ENCODE measurements around the gene LIPC.

The LIPC gene

DNA sequence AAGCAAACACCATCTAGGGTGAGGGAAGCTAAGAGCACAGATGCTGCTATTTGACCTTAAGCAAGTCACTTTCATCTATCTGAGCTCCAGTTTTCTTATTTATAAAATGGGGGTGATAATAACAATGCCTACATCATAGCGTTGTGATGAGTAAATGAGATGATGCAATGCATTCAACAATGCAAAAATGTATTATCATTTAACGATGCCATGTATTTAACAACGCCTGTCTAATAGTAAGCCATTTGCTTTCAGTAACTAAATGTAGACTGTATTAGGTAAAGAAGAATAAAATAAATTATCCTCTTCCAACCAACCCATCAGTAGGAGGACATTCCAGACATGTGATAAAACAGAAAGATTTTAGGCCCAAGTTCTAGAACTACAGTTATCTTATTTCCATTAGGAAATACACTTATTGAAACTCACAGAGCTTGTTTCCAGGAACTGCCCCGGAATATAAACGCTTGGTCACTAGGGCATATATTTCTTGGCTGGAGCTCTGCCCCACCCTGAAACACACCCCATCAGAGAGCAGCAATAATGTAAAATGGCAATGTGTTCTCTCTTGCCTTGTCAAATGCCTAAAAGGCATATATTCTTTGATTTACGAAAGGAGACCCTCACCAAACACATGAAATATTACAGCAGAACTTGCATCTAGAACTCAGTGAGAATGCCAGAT, 128.3 kb downstream of the LIPC start:
- DNase-seq = no peak

DNA sequence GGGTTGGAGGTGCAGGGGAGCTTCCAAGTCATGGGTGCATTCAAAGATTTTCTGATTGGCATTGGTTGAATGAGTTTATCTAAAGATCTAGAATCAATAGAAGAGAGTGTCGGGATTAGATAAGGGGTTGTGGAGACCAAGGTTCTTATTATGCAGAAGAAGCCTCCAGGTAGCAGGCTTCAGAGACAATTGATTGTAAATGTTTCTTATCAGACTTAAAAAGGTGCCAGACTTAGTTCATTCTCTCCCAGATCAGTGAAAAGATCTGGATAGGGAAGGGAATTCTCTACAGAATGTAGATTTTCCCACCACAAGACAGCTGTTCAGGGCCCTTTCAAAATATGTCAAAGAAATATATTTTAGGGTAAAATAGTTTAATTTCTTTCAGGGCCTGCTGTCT, 129.5 kb downstream of the LIPC start:
- DNase-seq = no peak

DNA sequence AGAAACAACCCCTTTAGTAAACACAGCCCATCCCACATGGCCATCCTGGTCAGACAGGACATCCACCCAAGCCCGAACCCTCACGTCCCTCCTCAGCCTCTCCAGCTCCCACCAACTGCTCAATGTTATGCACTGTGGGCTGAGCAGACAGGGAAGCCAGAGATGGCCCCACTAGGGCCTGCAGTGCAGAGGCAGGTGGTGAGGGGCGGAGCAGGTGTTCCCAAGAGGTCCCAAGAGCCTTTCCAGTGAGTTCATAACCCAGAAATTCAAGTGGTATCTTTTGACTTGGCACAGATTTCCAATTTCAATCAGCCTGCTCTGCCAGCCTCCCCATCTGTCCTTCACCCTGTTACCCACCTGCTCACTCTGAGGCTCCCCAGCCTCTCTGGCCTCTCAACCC, 130.3 kb downstream of the LIPC start:
- no peak for DNase-seq

DNA sequence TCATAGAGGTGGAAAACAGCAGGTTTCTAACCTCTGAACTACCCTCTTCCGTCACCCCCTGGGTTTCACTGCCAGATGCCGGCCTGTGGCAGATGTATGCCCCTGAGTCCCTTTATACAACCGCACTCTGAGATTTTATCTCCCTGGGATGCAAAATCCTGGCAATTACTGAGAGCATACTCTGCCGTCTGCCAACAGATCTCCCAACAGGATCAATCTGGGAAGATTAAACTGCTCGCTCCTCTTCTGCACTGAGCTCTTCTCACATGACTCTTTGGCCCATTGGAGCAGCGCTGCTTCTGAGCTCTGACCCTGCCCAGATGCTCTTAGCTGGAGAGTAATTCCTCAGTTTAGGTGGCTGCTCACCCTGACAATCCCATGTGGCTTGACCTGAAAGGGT, 133.2 kb downstream of the LIPC start:
- DNase-seq = no peak

DNA sequence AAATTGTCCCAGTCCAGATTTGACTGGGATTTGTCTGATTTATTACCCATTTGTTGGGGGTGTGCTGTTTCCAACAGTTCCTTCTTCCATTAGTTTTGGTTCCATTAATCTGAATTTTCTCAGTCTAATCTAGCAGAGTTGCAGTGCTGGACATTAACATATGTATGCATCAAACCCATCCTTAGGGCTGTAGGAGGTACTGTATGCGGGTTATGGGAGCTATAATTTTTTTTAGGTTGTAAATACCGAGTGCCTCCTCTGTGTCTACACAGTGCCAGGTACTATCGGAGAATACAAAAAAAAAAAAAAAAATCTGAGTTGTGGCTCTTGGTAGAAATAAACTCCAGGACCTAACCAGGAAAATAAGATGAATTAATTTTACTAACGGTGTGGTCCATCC, 133.8 kb downstream of the LIPC start:
- no peak for DNase-seq

DNA sequence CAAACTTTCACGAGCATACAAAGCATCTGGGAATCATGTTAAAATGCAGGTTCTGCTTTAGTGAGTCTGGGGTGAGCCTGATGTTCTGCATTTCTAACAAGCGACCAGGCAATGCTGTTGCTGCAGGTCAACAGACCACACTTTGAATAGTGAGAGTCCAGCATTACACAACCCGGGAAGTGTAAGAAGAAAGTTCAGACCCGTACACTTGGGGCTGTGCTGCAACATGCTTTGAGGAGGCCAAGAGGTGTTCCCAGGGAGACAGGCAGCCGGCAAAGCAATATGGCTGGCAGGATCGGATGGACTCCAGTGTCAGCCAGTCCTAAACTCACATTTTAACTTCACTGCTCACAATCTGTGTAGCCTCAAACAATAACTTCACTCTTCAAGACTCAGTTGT, 134.2 kb downstream of the LIPC start:
- DNase-seq = no peak

DNA sequence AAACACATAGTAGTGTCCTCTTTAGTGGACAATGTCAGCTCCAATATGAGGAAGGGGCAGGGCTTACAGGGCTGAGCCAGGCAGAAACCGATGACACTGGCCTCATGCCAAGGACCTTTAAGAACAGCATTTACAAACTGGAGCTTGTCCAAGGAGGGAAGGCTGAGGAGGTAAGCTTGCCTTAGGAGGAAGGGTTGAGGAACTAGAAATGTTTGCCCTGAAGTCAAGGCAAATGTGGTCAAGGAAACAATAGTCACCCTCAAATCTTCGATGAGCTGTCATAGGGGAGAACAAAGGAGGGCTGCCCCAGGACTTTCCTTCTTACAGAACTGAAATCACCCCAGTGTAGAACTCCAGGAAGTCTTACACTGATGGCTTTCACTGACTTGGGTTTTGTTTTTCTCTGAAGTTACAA, 136.4 kb downstream of the LIPC start:
- DNase-seq = no peak

DNA sequence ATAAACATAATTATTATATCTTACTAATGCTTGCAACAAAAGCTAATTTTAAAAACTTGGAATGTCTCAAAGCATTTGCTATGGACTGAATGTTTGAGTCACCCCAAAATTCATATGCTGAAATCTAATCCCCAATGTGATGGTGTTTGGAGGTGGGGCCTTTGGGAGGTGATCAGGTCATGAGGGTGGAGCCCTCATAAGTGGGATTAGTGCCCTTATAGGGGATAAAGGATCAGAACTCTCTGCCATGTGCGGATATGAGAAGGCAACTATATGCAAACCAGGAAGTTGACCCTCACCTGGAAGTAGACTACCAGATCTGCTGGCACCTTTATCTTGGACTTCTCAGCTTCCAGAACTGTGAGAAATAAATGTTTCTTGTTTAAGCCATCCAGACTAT, 137.7 kb downstream of the LIPC start:
- no peak for DNase-seq

DNA sequence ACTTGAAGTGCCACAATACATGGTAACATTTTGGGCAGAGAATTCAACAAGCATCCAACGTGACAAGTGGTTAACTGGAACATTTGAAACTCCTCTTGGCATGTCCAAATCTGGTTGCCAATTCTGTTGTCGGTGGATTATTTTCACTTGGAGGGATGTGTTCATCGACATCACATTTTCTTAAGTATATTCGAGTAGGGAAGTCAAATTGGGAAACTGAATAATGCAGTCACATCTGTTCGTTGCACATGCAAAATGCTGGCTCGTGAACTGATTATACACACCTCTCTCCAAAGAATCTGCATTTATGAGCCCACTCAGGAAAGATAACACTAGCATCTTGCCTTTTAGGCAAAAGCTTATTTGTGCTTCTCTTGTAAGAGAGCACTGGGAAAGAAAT, 139.7 kb downstream of the LIPC start:
- no peak for DNase-seq

DNA sequence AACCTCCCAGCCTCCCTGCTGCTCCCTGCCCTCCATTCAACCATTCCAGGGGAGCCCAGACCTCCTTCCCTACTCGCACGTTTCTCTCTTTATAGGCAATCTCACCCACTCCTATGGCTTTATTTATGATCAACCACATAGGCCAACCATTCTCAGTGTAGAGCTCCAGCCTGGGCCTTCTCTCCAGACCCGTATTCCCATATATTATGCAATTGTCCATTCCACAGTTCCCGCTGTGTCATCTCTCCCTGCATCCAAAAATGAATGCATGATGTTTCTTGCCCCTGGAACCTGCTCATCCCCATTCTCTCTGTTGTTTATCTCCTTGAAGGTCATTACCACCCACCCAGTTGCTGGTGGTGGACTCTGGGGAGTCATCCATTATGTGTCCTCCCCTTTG, 140.7 kb downstream of the LIPC start:
- DNase-seq = no peak

DNA sequence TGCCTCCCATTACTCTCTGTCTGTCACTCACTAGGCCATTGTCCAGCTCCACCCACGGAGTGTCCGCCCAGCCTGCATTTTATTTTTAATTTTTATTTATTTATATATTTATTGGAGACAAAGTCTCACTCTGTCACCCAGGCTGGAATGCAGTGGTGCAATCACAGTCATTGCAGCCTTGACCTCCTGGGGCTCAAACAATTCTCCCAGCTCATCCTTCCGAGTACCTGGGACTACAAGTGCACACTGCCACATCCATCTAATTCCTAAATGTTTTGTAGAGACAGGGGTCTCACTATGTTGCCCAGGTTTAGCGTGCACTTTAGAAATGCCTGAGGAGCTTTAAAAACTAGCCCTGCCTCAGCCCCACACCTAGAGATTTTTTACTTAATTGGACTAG, 141.5 kb downstream of the LIPC start:
- no peak for DNase-seq

DNA sequence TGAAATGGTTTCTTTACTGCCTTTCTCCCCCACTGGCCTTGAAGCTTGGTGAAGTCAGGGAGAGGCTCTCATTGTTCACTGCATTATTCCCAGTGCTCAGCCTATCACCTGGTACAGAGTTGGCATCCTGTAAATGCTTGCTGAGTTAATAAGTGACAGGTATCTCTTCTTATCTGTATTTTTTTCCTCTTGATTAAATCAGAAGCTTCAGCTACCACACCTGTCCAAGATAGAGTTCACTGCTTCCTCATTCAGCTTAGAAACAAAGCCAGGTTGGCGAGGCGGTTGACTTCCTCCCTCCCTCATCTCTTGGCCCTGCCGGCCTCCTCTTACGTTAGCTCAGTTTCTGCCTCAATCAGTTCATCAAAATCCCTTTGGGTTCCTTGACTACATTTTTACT, 142.8 kb downstream of the LIPC start:
- no peak for DNase-seq

DNA sequence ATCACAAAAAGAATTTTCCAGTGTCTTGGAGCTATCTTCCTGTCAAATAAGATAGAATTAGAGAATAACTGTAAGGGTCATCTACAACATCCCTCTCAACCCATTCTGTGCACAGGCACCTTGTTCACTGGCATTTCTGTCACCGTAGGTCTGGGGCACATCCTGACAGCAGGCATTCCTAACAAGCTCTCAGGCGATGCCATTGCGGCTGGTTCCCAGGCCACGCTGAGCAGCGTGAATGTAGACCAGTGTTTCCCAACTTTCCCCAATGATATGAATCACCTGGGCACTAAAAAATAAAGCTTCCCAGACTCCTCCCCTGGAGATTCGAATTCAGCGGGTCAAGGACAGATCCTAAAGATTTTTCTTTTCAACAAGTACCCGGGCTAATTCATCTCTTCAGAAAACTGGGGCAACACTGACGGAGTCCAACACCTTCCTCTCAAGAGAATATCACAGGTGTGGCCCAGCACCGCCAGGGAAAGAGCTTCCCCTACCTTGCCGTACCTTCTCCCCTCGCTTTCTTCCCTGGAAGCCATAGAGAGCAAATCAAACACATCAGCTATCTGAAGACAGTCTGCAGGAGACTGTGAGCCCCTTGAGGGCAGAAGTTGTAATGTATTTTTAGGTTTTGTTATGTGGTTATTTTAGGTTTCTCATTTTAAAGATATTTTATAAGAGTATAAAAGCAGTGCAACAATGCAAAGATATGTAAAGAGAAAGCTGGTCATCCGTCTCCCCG, 143.4 kb downstream of the LIPC start:
- no peak for DNase-seq

DNA sequence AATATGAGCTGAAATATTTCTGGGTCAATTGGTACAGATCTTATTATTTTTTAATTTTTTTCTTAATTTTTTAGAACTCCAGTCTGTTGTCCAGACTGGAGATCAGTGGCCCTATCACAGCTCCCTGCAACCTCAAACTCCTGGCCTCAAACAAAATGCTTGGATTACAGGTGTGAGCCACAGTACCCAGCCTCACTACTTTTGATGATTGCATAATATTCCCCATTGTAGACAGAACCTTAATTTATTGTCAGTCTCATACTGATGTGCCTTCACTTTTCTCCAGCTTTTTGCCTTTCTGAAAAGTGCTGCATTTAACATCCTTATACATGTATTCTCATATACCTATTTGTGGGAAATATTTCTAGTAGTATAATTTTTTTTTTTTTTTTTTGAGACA, 144.9 kb downstream of the LIPC start:
- DNase-seq = no peak

DNA sequence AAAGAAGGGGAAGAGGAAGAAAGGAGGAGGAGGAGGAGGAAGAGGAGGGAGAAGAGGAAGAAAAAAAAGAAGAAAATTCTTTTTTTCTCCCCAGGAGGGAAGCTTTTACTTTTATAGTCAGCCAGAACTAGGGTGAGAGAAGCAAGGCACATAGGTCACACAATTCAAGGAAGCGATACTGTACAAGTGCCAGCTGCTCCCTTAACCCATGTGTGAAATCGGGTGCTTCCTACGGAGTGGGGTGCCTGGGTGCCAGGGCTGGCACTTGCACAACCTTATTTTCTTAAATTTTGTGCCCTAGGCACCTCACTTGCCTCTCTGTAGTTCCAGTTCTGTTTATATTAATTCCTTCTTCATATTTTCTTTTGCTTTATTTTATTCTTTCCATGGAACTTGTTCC, 150.4 kb downstream of the LIPC start:
- no peak for DNase-seq

DNA sequence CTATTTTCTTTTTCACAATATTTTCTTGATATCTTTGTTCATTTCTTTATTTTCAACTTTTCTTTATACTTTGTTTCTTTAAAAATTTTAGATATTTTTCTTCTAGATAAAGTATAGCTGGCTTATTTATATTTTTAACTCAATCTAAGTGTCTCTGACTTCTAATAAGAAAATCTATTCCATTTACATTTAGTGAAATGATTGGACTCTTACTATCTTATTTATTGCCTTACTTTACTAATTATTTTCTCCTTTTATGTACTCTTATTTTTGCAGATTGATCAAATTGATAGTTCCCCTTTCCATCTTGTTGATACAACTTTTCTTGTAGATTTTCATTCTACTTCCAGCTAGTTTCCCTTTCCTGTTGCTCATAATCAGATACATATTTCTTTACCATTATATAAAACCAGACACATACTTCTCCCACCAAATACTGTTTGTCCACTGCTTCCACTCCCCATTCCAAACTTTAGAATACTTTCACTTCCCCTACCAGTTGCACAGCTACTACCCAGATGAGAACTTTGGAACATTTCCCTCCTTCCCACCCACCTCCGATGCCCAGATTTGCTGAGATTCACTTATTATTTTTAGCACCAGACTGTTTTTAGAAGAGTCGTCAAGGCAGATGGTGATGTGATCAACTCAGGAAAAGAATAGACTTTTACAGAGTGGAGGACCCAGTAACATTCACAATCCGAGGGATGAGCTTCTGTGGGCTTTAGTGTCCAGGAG, 151.5 kb downstream of the LIPC start:
- no peak for DNase-seq

DNA sequence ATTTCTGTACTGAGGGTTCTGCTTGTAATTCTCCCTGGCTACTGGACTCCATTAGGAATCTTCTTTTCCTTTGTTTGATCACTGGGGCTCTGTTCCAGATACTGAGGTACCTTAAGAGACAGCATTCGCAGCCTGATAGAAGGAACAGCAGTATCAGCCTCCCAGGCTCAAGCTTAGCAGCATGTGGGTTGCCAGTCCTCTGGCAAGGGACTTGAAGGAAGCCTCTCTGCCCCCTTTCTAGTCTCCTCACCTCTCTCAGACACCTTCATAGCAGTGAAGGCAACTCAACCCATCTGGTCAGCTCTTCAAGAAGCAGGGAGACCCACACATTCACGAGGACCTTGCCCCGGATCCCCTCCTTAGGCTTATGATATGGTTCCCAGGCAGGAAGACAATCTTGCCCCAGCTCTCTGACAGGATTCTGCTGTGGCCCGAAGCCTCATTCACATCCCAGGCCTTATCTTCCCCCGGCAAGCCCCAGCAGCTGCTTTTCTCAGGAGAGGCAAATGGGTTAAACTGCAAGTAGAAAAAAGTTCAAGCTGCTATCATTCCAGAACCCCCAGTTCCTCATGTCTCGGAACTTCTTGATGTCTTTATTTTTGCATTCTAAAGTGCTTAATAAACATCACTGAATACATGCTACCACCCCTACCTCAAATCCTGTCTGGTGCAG, 153.1 kb downstream of the LIPC start:
- DNase-seq = no peak

DNA sequence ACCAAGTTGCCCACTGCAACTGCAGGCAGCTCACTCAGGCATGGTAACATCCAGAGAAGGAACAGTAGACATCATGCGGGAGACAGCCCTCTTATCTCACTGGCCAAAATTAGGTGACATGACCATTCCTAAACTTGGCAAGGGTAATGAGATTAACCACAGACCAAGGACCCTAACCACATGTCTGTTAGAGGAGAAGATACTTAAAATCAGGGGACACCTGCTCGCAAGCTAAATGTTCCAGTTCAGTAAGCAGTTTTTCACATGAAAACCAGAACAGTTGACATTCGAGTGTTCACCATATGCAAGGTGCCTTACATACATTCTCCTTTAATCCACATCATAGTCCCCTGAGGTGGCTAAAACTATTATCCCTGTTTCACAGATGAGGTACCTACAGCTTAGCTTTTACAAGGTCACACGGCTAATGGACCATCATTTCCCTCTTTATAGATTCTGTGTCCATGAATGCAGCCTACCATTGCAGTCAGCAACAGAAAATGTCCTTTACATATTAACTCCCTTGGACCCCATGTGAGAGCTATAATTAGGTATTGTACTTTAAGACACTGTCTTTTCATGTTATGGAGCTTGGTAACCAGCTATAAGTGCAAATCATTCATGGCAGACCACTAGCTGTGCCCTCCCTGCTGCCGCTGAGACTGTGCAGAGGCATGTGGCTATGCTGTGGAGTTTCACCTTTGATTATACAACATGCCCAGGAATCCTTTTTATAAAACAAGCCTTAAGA, 154.1 kb downstream of the LIPC start:
- DNase-seq = peak; percentile 61

DNA sequence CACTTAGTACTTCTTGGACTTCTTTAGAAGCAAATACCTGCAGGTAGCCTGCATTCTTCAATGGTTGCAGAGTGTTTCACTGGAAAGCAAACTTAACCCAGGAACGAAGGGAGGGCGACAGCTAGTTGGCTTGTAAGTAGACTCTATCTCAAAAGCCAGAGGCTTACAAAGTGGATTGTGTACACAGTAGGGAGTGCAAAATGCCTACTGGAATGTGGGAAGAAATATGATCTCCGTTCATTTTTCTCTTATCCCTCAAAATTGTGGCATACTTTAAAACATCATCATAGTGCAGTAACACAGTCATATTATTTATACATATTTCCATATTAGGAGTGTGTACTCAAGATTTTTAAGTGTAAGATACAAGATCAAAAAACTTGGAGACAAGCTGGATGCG, 155.7 kb downstream of the LIPC start:
- DNase-seq = no peak

DNA sequence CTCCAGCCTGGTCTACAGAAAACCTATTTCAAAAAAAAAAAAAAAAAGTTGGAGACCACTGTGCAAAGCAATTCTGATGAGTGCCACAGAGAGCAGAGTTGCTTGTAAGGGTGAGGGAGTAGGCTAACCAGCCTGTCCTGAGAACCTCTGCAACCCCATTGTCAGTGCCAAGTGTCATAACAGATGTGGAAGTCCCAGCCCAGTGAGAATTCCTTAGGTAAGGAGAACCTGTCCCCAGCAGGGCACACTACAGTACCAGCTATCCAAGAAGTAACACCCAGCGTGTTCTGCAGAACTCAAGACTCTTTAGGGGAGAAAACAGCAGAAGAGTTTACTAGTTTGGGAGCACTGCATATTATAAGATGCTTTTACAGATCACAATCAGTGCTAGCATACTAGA, 156.3 kb downstream of the LIPC start:
- DNase-seq = no peak

DNA sequence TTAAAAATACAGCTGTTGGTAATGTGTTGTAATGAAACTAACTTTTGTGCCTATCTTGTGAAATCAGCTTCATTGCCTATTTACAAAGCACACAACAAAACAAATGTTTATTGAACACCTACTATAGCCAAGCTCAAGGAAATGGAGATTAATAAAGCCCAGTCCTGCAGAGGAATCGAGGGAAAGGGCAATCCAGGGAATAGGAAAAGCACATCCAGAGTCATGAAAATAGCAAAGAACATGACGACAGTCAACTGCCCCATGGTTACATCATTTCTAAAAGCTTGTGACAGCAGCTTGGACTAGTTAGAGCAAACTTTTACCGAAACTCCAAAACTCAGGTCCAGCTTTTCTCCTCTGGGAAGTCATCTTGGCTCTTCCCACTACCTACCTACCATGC, 157.3 kb downstream of the LIPC start:
- DNase-seq = no peak

DNA sequence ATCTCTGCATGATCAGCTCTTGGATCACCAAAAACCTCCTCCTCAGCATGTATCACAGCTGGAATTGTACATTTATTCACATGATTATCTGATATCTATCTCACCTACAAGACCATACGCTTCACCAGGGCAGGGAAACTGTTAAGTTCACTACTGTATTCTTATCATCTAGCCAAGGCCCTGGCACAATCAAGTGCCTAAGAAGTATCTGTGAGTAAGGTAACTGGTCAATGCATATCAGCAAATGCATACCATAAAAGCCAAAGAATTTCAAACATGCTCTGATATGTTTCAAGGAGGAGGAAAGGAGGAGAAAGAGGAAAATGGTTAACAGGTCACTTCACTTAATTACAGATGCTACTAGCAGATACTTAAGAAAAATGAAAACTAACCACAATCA, 158.4 kb downstream of the LIPC start:
- DNase-seq = no peak

DNA sequence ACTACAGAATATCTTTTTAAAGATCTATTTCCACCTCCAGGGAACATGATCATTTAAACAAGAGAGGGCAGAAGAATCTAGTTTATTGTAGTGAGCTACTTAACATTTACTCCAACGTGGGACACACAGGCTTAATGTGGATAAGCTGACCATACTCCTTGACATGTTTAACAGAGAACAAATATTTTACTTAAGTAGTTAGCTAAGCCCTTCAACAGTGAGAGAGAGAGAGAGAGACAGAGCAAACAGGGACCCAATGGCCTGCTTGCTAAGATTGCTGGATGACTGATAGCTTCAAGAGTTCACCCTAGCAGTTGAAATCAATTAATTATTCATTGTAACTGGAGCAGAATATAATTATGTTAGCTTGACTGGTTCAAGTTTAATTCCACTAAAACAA, 159.1 kb downstream of the LIPC start:
- DNase-seq = peak; percentile 56

Data from eye (tissue), 1 donor.